Left cardiac atrium (tissue), 4 donors: ENCODE results near the gene PRKAR2A. TPM values are rescaled to one million over a fixed set of nuclear protein-coding genes. Genes with fewer than 3 reads are reported as not detected.
A peak's percentile ranks its signal among the peaks of the same experiment; 100 is the strongest.
"Not testable (repeated sequence)": the region's sequence is repeated elsewhere in the genome, so short reads cannot be mapped to it uniquely, and the experiment has no call there.

ENCODE experiments used
- ATAC-seq, 2 donors: fragments of 200-7000 bp; cut with Tn5 transposase; one replicate each; pipeline ENCODE4 v1.9.1; 2020; ENCODE audit warnings: mild to moderate bottlenecking in 2 of 2, moderate library complexity in 2 of 2
- DNase-seq: peaks from one replicate; pipeline ENCODE4 v3.0.0-alpha.2; 2020
- intact Hi-C, 2 donors: fragments of 100-400 bp; cut with DNase I; formaldehyde crosslinking; loops; one replicate each; pipeline versions ENCODE4 v1.14.1 to v1.15.1; 2022 to 2023
- total RNA-seq, 2 donors: library from RNA; stranded (reverse); fragmentation: NEBNext Ultra II Directional; extraction: Animal tissue kit (Norgen Biotek cat#: 25700); gene quantifications; one replicate each; pipeline ENCODE4 v1.2.1, GENCODE V29; 2021
- donor health status: DM: no; HTN: yes; CAD: no.
- donor health status: DM: no; HTN: yes; CAD: no; lungs with severe emphysema.
- donor health status: DM: yes; HTN: yes; CAD: no.
- donor health status: Dilated cardiomyopathy.

PRKAR2A gene
- total RNA-seq, 2 donors from 2014 or later: 42.5 to 56.8 TPM

DNA sequence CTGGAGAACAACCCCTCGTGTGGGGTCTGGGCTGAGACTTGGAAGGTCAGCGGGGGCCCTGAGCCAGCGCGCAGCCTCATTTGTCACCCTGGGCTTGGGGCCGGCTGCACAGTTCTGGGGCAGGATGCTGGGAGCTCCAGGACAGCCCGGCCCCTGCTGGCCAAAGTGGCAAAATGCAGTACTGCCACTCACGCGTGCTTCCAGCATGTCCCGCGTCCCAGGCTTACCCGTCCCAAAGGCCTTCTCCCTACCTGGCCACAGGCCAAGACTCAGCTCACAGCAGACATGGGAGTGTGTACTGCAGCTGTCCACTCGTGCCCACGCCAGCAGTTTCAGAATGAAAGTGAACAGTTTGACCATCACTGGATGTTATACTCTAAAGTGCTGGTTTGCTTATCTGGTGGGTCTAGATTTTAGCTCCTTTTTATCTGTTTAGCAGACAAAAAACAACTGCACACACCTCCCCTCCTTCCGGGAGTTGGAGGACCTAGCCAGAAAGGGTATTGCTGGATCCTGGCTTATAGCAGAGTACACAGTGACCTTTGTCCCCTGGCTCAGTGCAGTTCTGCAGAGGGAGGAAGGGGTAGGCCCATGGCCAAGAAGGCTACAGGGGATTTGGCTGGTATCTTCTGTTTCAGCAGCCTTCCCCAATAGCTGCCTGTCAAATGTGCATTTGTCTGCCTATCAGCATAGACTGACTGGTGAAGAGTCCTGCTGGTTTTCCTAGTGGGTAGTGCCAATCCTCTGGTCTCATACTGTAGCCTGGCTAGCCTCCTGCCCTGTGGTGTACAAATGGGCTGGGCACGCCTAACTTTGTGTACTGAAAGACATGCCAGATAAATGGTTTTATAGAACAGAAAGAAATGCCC lies 107.5 kb downstream of the PRKAR2A start:
- ATAC-seq (peak; percentile 84 to 95), DNase-seq (peak; percentile 93)
- intact Hi-C loops: loop anchor here in 1 of 2 donors (2.0 kb wide), 1 partner anchor 55 kb away; the partner anchor contains the start of gene NCKIPSD

GRCh38 chr3:48739617-48739954 lies 108.1 kb downstream of the PRKAR2A start:
- ATAC-seq (no peak), DNase-seq (no peak)
- intact Hi-C loops: loop anchor here in 1 of 2 donors (2.0 kb wide), 1 partner anchor 55 kb away; the partner anchor contains the start of gene NCKIPSD

DNA sequence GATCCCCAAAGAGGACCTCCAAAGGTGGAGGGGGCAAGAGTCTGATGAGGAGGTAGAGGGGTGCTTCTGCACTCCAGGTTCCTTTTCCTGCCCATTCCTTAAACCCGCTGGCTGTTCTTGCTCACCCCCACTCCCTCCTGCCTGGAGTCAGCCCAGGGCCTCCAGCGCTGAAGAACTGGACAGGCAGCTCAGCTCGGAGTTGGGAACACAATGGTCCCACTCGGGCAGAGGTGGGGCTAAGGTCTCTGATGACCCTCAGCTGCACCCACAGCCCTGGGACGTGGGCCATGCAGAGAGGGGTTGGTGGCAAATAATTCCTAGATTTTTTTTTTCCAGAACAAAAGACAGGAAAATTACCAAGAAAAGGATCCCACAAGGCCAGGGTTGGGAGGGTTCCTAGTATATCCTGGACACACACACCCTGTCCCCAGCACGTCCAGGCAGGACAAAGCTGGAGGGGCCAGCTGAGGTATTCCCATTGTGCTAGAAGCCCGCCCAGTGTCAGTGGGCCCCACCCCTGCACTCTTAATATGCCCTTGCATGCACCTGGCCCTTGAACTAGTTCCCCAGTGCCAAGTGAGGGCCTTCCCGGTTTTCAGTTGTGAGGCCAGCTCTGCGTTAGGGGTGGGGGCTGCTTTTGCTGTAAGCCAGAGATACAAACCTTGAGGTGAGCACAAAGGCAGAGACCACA lies 108.6 kb downstream of the PRKAR2A start:
- ATAC-seq (peak; percentile 3 to 45), DNase-seq (peak; percentile 39)
- intact Hi-C loops: loop anchor here in 1 of 2 donors (2.0 kb wide), 1 partner anchor 54 kb away; the partner anchor contains the start of gene NCKIPSD

- intact Hi-C loops: loop anchor here in 1 of 2 donors (2.0 kb wide), 1 partner anchor 53 kb away; the partner anchor contains the start of gene NCKIPSD
- peak; percentile 25 to 37 for ATAC-seq
- no peak for DNase-seq
Observed at GRCh38 chr3:48738144-48738536, 109.5 kb downstream of the PRKAR2A start.

DNA sequence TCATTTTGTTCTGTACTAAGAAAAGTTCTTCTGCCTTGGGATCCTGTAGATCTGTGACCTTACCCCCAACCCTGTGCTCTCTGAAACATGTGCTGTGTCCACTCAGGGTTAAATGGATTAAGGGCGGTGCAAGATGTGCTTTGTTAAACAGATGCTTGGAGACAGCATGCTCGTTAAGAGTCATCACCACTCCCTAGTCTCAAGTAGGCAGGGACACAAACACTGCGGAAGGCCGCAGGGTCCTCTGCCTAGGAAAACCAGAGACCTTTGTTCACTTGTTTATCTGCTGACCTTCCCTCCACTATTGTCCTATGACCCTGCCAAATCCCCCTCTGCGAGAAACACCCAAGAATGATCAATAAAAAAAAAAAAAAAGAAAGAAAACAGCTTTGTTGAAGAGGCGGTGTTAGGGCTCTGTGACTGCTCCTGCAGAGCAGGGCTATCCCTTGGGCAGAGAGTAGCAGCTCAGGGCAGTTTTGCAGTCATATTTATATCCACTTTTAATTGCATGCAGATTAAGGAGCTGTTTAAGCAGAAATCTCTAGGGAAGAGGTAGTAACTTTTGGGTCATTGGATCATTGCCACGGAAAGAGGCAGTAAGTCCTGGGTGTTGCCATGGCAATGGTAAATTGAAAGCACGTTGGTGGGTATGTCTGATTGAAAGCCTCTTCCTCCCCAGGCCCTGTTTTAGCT lies 112.5 kb downstream of the PRKAR2A start:
- intact Hi-C loops, DNase-seq, ATAC-seq: not testable (repeated sequence)

GRCh38 chr3:48734541-48734940 lies 113.1 kb downstream of the PRKAR2A start:
- ATAC-seq, intact Hi-C loops, DNase-seq: not testable (repeated sequence)

GRCh38 chr3:48733752-48734518 lies 113.7 kb downstream of the PRKAR2A start:
- intact Hi-C loops: not testable (repeated sequence)

GRCh38 chr3:48727511-48727910 lies 120.2 kb downstream of the PRKAR2A start:
- intact Hi-C loops: no loop called here
- DNase-seq (no peak), ATAC-seq (no peak)

More at GRCh38 chr3:48733752-48734518, 113.7 kb downstream of the PRKAR2A start:
- ATAC-seq, DNase-seq: not testable (repeated sequence)

DNA sequence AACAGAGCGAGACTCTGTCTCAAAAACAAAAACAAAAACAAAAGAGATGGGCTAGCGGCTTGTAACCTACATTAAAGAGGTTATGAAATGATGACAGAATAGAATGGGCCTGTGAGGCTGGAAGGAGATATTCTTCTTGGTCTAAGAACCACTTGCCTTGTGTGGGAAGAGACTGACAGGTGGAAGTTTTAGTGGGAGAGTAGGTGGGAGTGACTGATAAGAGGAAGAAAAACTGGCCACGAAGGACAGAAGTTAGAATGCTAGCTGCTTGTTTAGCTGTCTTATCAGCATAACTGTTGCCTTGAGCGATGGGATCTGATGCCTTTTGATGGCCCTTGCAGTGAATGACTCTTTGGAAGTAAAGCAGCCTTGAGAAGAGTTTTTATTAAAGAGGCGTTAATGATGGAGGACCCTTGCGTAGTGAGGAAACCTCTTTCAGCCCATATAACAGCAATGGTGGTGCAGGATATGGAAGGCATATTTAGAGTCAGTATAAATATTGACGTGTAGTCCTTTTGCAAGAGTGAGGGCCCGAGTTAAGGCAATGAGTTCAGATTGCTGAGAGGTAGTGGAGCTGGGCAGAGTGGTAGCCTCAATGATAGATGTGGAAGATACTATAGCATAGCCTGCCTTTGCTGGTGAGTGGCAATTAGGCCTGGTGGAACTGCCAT lies 122.4 kb downstream of the PRKAR2A start:
- intact Hi-C loops, ATAC-seq, DNase-seq: not testable (repeated sequence)

DNA sequence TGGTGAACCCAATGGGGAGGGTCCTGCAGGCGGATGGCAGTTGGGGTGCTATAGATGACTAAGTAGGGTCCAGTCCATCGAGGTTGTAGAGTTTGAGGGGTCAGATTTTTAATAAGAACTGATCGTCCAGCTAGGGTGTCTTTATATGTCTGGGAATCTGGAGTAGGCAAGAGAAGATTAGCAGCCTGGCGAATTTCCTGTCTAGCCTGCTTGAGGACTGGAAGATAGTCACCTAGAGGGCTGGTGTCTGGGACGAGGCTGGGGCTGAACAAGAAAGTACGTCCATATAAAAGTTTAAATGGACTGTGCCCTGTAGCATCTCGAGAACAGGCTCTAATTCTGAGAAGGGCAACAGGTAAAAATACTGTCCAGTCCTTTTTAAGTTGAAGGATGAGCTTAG lies 123.9 kb downstream of the PRKAR2A start:
- intact Hi-C loops: no loop called here
- DNase-seq: no peak

DNA sequence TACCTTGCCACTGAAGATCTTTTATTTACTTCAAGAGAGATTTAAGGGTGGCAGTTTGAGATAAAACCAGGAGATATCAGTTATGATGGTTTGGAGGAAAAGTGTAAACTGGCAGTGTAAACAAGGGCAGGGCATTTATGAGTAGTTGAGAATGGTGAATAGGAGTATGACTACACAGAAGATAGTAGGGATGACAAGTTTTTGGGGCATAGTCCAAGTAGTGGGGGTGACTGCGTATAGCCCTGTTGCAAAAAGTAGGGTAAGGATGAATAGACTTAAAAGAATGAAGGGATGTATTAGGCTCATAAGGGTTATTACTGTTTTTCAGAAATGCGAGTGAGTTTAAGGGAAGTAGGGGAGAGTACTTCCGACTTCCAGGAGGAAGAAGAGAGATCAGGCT lies 124.4 kb downstream of the PRKAR2A start:
- ATAC-seq, intact Hi-C loops, DNase-seq: not testable (repeated sequence)

More for the DNA sequence above, 123.9 kb downstream of the PRKAR2A start:
- no peak for ATAC-seq

DNA sequence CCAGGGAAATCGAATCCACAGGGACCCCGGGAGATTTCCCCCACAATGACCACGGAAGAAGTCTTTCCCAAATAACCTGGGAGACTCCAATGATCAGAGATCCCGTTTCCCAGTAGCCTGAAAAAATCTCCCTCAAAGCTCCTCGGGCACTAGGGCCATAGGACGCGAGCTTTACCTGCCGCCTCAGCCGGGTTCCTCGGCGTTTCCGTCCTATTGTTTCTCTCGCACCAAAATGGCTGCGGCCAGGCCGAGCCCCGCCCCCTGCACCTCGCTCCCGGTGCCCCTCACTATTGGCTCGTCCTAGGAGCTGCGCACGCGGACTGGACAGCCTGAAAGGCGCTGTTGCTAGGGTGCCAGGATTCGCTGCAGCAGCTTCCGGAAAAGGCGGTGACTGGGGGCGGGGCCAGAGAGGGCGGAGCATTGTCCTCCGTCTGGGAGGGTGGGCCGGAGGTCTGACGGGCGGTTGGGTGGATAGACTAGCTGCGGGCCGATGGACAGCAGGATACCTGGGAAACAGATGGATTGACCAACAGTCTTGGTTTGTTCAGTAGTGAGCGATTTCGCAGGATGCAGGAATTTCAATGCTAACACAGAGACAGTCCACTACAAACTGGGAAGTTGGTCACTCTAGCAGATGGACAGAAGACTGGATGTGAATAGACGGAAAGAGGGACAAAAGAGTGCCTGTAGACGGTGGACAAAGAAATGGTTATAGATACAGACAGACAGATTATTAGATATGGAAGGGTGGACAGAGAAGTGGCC lies 130.5 kb downstream of the PRKAR2A start, which contains the start of gene IP6K2:
TSS of gene IP6K2 (minus strand) at position 240 of the 765 bp plus-strand sequence. CDS start 21,930 bp downstream, outside the sequence.
- DNase-seq (peak; percentile 99), ATAC-seq (peak; percentile 99 to 100)
- intact Hi-C loops: no loop called here

GRCh38 chr3:48716508-48716981 lies 131.1 kb downstream of the PRKAR2A start:
- intact Hi-C loops: no loop called here
- DNase-seq (no peak), ATAC-seq (peak in 1 of 2 donors; percentile 6)

GRCh38 chr3:48715174-48715800 lies 132.4 kb downstream of the PRKAR2A start:
- peak in 1 of 2 donors; percentile 34 for ATAC-seq
- intact Hi-C loops: no loop called here
- DNase-seq: no peak

GRCh38 chr3:48711727-48712126 lies 135.9 kb downstream of the PRKAR2A start:
- intact Hi-C loops: no loop called here
- DNase-seq (no peak), ATAC-seq (no peak)

DNA sequence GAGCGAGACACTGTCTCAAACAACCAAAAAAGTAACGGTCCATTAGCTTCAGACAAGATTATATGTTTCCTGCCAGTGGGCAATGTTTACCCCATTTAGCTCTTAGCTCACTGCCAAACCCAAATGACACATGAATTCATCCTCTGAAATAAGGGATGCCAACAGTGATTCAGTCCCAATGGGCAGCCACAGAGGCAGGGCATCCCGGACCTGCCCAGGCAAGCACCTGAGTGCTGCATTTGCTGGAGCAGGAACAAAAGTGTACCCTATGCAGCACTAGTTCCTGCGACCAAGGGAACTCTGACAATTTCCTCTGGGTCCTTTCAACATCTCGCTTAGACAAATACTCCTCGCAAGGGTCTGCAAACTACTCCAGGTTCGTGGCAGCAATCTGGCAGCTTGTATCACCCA lies 138.6 kb downstream of the PRKAR2A start:
- DNase-seq (no peak), ATAC-seq (peak in 1 of 2 donors; percentile 45)
- intact Hi-C loops: no loop called here
